ENCODE data around the gene EPHB1. TPM values are rescaled to one million over a fixed set of nuclear protein-coding genes. Genes with fewer than 3 reads are reported as not detected.

The EPHB1 gene
- total RNA-seq, 1 experiment from 2014 or later = 2.8 TPM

GRCh38 chr3:135056084-135056730, 261.1 kb downstream of the EPHB1 start:
- H3K23me2 ChIP-seq (ENCODE audit: insufficient read length, low read depth, low read length, poor library complexity, severe bottlenecking) = no peaks in the 10 kb centered on the region
- H3K27me3 Mint-ChIP-seq (ENCODE audit: low read depth) = no peaks in the 10 kb centered on the region; the same call in none of the 2 replicates
- H3K14ac ChIP-seq (ENCODE audit: insufficient read depth, low read length) = no peak overlapping the region
- H3K4me2 ChIP-seq (ENCODE audit: insufficient read depth, insufficient read length, low read length) = no peak overlapping the region
- no peak overlapping the region for H2BK120ac ChIP-seq (ENCODE audit: low read depth, low read length, poor library complexity, severe bottlenecking)
- H4K8ac ChIP-seq (replicated peaks; ENCODE audit: insufficient read length, low read depth, low read length) = no peak overlapping the region
- peaks cover 4 to 7% of the 10 kb centered on the region in 2 experiments; a peak in 3 of 4 replicates for H3K4me1 Mint-ChIP-seq
- no peaks in the 10 kb centered on the region for H3K27me3 ChIP-seq (ENCODE audit: insufficient read depth, low read length)
- H3K9me3 ChIP-seq (ENCODE audit: control insufficient read depth, low read depth, low read length) = no peaks in the 10 kb centered on the region
- no CpG with 5 or more reads among the region's 7 CpGs for WGBS (ENCODE audit: extremely low coverage, insufficient read length, low lambda C conversion rate)
- no peak overlapping the region for H3K9ac ChIP-seq (ENCODE audit: extremely low read depth, insufficient read length, low read length)
- no peaks in the 10 kb centered on the region for H3K4me1 ChIP-seq (ENCODE audit: insufficient read depth, low read length)
- no peaks in the 10 kb centered on the region for H3K9me3 Mint-ChIP-seq
- no peak overlapping the region for H3K18ac ChIP-seq (ENCODE audit: insufficient read length, low read depth, low read length)
- no peak overlapping the region for H3K27ac ChIP-seq (ENCODE audit: insufficient read length, low read depth, low read length)
- no peaks in the 10 kb centered on the region for H4K20me1 ChIP-seq (ENCODE audit: control insufficient read depth, insufficient read depth, insufficient read length)
- no peak overlapping the region for H2BK12ac ChIP-seq (ENCODE audit: insufficient read length, low read depth, low read length)
- no peak overlapping the region for H2AK5ac ChIP-seq (ENCODE audit: insufficient read length, low read length)
- H2AFZ ChIP-seq (ENCODE audit: low read length) = no peak overlapping the region
- no peak for TF ChIP-seq CTCF (conservative IDR thresholded peaks at IDR 0.05)
- no peak overlapping the region for H3K23ac ChIP-seq (ENCODE audit: insufficient read length, low read depth, low read length)
- no peak overlapping the region; a peak in 2 of 7 replicates for H3K27ac Mint-ChIP-seq
- H3K36me3 Mint-ChIP-seq (ENCODE audit: insufficient read depth in 1 of 3, low read depth in 3 of 3) = no peaks in the 10 kb centered on the region
- H2BK20ac ChIP-seq (ENCODE audit: low read depth, low read length, poor library complexity, severe bottlenecking) = no peak overlapping the region
- H3K79me2 ChIP-seq (ENCODE audit: insufficient read depth, low read length) = no peaks in the 10 kb centered on the region
- H4K91ac ChIP-seq (ENCODE audit: insufficient read length, low read depth, low read length) = no peak overlapping the region
- no peak overlapping the region; a peak in 1 of 5 replicates for H3K4me3 Mint-ChIP-seq
- no peak overlapping the region for H3K4ac ChIP-seq (ENCODE audit: low read depth, low read length)
- H3K79me1 ChIP-seq (ENCODE audit: insufficient read depth, low read depth, low read length, poor library complexity, severe bottlenecking) = no peaks in the 10 kb centered on the region
- no peak for DNase-seq
- H2BK15ac ChIP-seq (ENCODE audit: low read depth, low read length) = no peak overlapping the region
- H2BK5ac ChIP-seq (ENCODE audit: insufficient read length, low read length) = no peak overlapping the region
- no peak overlapping the region for H4K5ac ChIP-seq (ENCODE audit: insufficient read length, low read depth, low read length)
- H3T11ph ChIP-seq (ENCODE audit: low read length) = no peak overlapping the region
- H3K56ac ChIP-seq (ENCODE audit: insufficient read length, low read depth, low read length) = no peak overlapping the region

All from H9 (cell line).